HG02970 (cell line): ENCODE results near the gene TRMT61A.
"Not testable (repeated sequence)": the region's sequence is repeated elsewhere in the genome, so short reads cannot be mapped to it uniquely, and the experiment has no call there.

Source experiments
- ATAC-seq: cut with Tn5 transposase; IDR thresholded peaks from one replicate; pipeline ENCODE4 v1.9.1; 2021; ENCODE audit warnings: mild to moderate bottlenecking, moderate library complexity, moderate number of reproducible peaks; ENCODE audit not compliant: unreplicated experiment, low FRiP score

The TRMT61A gene

GRCh38 chr14:103521951-103522563 lies 6.9 kb upstream of the TRMT61A start:
- no peak for ATAC-seq

GRCh38 chr14:103522649-103523574 lies 6.1 kb upstream of the TRMT61A start, which contains the start of gene CKB:
Gene CKB (minus strand): TSS chr14:103522830. CDS start chr14:103522493, 337 bp downstream.
- ATAC-seq = no peak

- ATAC-seq = no peak
These were observed 5.4 kb upstream of the TRMT61A start for GRCh38 chr14:103523575-103523954.

- ATAC-seq = no peak
These were observed 4.7 kb upstream of the TRMT61A start for GRCh38 chr14:103524002-103524935.

- not testable (repeated sequence) for ATAC-seq
These were observed 3.4 kb upstream of the TRMT61A start for GRCh38 chr14:103525430-103526246.

- no peak for ATAC-seq
These were observed 2.6 kb upstream of the TRMT61A start for GRCh38 chr14:103526247-103526913.

GRCh38 chr14:103526914-103527248 lies 2.1 kb upstream of the TRMT61A start:
- ATAC-seq = no peak

GRCh38 chr14:103527408-103528145 lies 1.4 kb upstream of the TRMT61A start:
- no peak for ATAC-seq

- no peak for ATAC-seq
These were observed 830 bp upstream of the TRMT61A start for GRCh38 chr14:103528146-103528586.

- no peak for ATAC-seq
These were observed 678 bp downstream of the TRMT61A start for GRCh38 chr14:103529383-103530365.

- ATAC-seq = no peak
These were observed 1.4 kb downstream of the TRMT61A start for GRCh38 chr14:103530390-103530789.

GRCh38 chr14:103530831-103531230 lies 1.8 kb downstream of the TRMT61A start:
- ATAC-seq = no peak

GRCh38 chr14:103531421-103532215 lies 2.6 kb downstream of the TRMT61A start:
- ATAC-seq = no peak

- no peak for ATAC-seq
These were observed 3.5 kb downstream of the TRMT61A start for GRCh38 chr14:103532216-103533136.

- ATAC-seq = no peak
These were observed 4.4 kb downstream of the TRMT61A start for GRCh38 chr14:103533137-103533998.
